Tibial nerve (tissue), 3 donors: ENCODE data around the gene COL27A1.

Experiments used
- CTCF ChIP-seq, 5 experiments: fragments of 200-600 bp in 3 of 5; fragments of 450-650 bp in 2 of 5; sonication (generic) in 3 of 5; IDR thresholded peaks; one replicate each; pipeline ENCODE4 v1.5.1; 2016 to 2019; ENCODE audit warnings: antibody characterized with exemption in 5 of 5, mild to moderate bottlenecking in 3 of 5, moderate library complexity in 2 of 5
- POLR2A ChIP-seq, 2 donors: fragments of 450-650 bp; IDR thresholded peaks; one replicate each; pipeline ENCODE4 v1.6.1; 2017; ENCODE audit warnings: antibody characterized with exemption in 2 of 2, mild to moderate bottlenecking in 2 of 2, moderate library complexity in 2 of 2

GRCh38 chr9:114207845-114208244 is 52.5 kb downstream of the COL27A1 start:
- TF ChIP-seq CTCF (IDR thresholded peaks at IDR 0.05) (no peak), POLR2A (IDR thresholded peaks at IDR 0.05) (no peak)
